Karpas-422 (cell line): ENCODE data around the gene KRI1. TPM values are rescaled to one million over a fixed set of nuclear protein-coding genes. Genes with fewer than 3 reads are reported as not detected.
A peak's percentile ranks its signal among the peaks of the same experiment; 100 is the strongest.
"Not testable (repeated sequence)": the region's sequence is repeated elsewhere in the genome, so short reads cannot be mapped to it uniquely, and the experiment has no call there.

Experiments used
- DNase-seq: peaks from one replicate; pipeline ENCODE4 v3.0.0-alpha.2; 2015
- H2AFZ ChIP-seq: fragments of 200-600 bp; sonication (generic); 2 replicates; pipeline ENCODE4 v1.6.1; 2014; ENCODE audit warnings: antibody characterized with exemption, low read length, mixed read lengths
- H3K27ac ChIP-seq: fragments of 200-600 bp; sonication (generic); 2 replicates; pipeline ENCODE4 v1.5.1; 2014; ENCODE audit warnings: mild to moderate bottlenecking, low read length, moderate library complexity
- H3K27me3 ChIP-seq: fragments of 200-600 bp; sonication (generic); 2 replicates; pipeline ENCODE4 v1.6.1; 2014; ENCODE audit warnings: low read length, mixed read lengths
- H3K36me3 ChIP-seq: fragments of 200-600 bp; sonication (generic); 2 replicates; pipeline ENCODE4 v1.6.1; 2014; ENCODE audit warnings: low read length, mixed read lengths; ENCODE audit not compliant: insufficient read depth
- H3K4me1 ChIP-seq: fragments of 200-600 bp; sonication (generic); 2 replicates; pipeline ENCODE4 v1.6.1; 2014; ENCODE audit warnings: mild to moderate bottlenecking, low read length, mixed read lengths
- H3K4me2 ChIP-seq: fragments of 200-600 bp; sonication (generic); 2 replicates; pipeline ENCODE4 v1.6.1; 2014; ENCODE audit warnings: low read length, low read depth, mild to moderate bottlenecking; ENCODE audit not compliant: poor library complexity, severe bottlenecking
- H3K4me3 ChIP-seq: fragments of 200-600 bp; sonication (generic); 2 replicates; pipeline ENCODE4 v1.5.1; 2014; ENCODE audit warnings: mild to moderate bottlenecking, antibody characterized with exemption, low read length, mixed read lengths
- H3K79me2 ChIP-seq: fragments of 200-600 bp; sonication (generic); 2 replicates; pipeline ENCODE4 v1.6.1; 2014; ENCODE audit warnings: mild to moderate bottlenecking, low read length, mixed read lengths
- H3K9ac ChIP-seq: fragments of 200-600 bp; sonication (generic); 2 replicates; pipeline ENCODE4 v1.6.0; 2014; ENCODE audit warnings: low read length
- H3K9me2 ChIP-seq: fragments of 200-600 bp; sonication (generic), shearing (Covaris generic); replicated peaks from 2 replicates; pipeline ENCODE4 v1.6.0; 2014; ENCODE audit warnings: mild to moderate bottlenecking, low read length, moderate library complexity; ENCODE audit not compliant: insufficient read depth
- H3K9me3 ChIP-seq: fragments of 300-700, 200-600 bp; sonication (generic); 2 replicates; pipeline ENCODE4 v1.6.1; 2014; ENCODE audit warnings: low read length, mixed read lengths
- H4K20me1 ChIP-seq: fragments of 200-600 bp; sonication (generic); 2 replicates; pipeline ENCODE4 v1.6.1; 2014; ENCODE audit warnings: mild to moderate bottlenecking, antibody characterized with exemption, low read length, low read depth; ENCODE audit not compliant: insufficient read depth
- total RNA-seq: library from RNA; depleted of rRNA; stranded (reverse); fragments of >200 nt; shearing (Covaris generic); gene quantifications from 2 replicates; pipeline ENCODE4 v1.2.3, GENCODE V29; 2014; ENCODE audit warnings: low replicate concordance

The KRI1 gene
- total RNA-seq, 1 experiment from 2014 or later = 30.0 TPM

DNA sequence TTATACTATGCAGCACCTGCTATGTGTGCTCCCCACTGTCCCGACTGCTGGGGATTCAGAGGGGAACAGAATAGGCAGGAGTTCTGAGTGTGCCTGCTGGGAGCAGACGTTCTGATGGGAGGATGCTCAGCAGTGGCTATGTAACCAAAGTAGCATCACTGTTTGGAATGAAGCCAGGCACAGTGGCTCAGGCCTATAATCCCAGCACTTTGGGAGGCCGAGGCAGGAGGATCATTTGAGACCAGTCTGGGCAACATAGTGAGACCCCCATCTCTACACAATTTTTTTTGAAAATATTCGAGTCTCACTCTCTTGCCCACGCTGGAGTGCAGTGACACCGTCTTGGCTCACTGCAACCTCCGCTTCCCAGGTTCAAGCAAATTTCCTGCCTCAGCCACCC is 16.1 kb downstream of the KRI1 start:
- no peak overlapping the region for H3K9ac ChIP-seq
- H3K27ac ChIP-seq = no peak overlapping the region
- peaks cover 6% of the 10 kb centered on the region for H3K79me2 ChIP-seq
- H2AFZ ChIP-seq = no peak overlapping the region
- peak; percentile 37 for DNase-seq
- no peaks in the 10 kb centered on the region for H3K27me3 ChIP-seq
- H3K4me2 ChIP-seq = no peak overlapping the region
- H3K4me1 ChIP-seq = peaks cover 3% of the 10 kb centered on the region
- H4K20me1 ChIP-seq = no peaks in the 10 kb centered on the region
- H3K9me3 ChIP-seq = no peaks in the 10 kb centered on the region
- H3K36me3 ChIP-seq = peaks cover 25% of the 10 kb centered on the region
- H3K4me3 ChIP-seq = no peak overlapping the region
- H3K9me2 ChIP-seq = no peaks in the 10 kb centered on the region

- Histone ChIP-seq H3K4me1 (peaks cover 7% of the 10 kb centered on the region), H3K27me3 (no peaks in the 10 kb centered on the region), H3K79me2 (peaks cover 15% of the 10 kb centered on the region), H3K9ac (no peak overlapping the region), H3K9me2 (no peaks in the 10 kb centered on the region), H3K36me3 (peaks cover 20% of the 10 kb centered on the region), H3K4me2 (no peak overlapping the region), H3K27ac (no peak overlapping the region), H3K4me3 (no peak overlapping the region), H4K20me1 (no peaks in the 10 kb centered on the region), H2AFZ (no peak overlapping the region), H3K9me3 (no peaks in the 10 kb centered on the region)
- peak; percentile 10 for DNase-seq
These were observed 17.0 kb downstream of the KRI1 start for GRCh38 chr19:10548746-10549276.

DNA sequence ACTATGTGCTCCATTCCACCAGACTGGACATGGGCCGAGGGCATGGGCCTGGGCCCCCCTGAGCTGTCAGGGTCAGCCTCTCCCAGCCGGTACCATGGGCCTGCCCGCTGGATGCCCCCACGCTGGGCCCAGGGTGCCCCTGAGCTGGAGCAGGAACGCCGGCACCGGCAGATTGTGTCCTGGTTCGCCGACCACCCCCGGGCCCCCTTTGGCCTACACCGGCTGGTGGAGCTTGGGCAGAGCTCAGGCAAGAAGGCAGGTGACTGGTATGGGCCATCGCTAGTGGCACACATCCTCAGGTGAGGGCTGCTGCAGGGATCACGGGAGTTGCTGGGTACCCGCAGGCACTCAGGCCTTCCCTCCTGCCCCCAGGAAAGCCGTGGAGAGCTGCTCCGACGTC is 19.0 kb downstream of the KRI1 start:
- Histone ChIP-seq H3K4me1 (peaks cover 19% of the 10 kb centered on the region), H4K20me1 (no peaks in the 10 kb centered on the region), H2AFZ (no peak overlapping the region), H3K9ac (no peak overlapping the region), H3K9me2 (no peaks in the 10 kb centered on the region), H3K4me2 (no peak overlapping the region), H3K79me2 (peaks cover 15% of the 10 kb centered on the region), H3K4me3 (no peak overlapping the region), H3K27me3 (no peaks in the 10 kb centered on the region), H3K9me3 (no peaks in the 10 kb centered on the region), H3K27ac (no peak overlapping the region), H3K36me3 (peaks cover 10% of the 10 kb centered on the region; the same call in 1 of the 2 replicates)
- DNase-seq = no peak

GRCh38 chr19:10544753-10545251 is 21.0 kb downstream of the KRI1 start:
- H3K36me3 ChIP-seq = peaks cover 10% of the 10 kb centered on the region; the same call in 1 of the 2 replicates
- no peak overlapping the region for H2AFZ ChIP-seq
- DNase-seq = peak; percentile 27
- H3K79me2 ChIP-seq = peaks cover 15% of the 10 kb centered on the region
- H3K4me1 ChIP-seq = peaks cover 19% of the 10 kb centered on the region
- H3K4me3 ChIP-seq = peak overlapping the region; percentile 83
- H4K20me1 ChIP-seq = no peaks in the 10 kb centered on the region
- H3K27ac ChIP-seq = no peak overlapping the region
- H3K4me2 ChIP-seq = peak overlapping the region; percentile 67
- no peaks in the 10 kb centered on the region for H3K9me3 ChIP-seq
- H3K27me3 ChIP-seq = no peaks in the 10 kb centered on the region
- no peaks in the 10 kb centered on the region for H3K9me2 ChIP-seq
- H3K9ac ChIP-seq = peak overlapping the region; percentile 87

GRCh38 chr19:10544242-10544752 is 21.5 kb downstream of the KRI1 start:
- H3K4me1 ChIP-seq = peaks cover 19% of the 10 kb centered on the region
- no peaks in the 10 kb centered on the region for H3K9me2 ChIP-seq
- H3K36me3 ChIP-seq = peaks cover 10% of the 10 kb centered on the region; the same call in 1 of the 2 replicates
- peak overlapping the region; percentile 83 for H3K4me3 ChIP-seq
- no peaks in the 10 kb centered on the region for H3K27me3 ChIP-seq
- H2AFZ ChIP-seq = peak overlapping the region; percentile 21
- no peak overlapping the region for H3K27ac ChIP-seq
- no peaks in the 10 kb centered on the region for H4K20me1 ChIP-seq
- peak overlapping the region; percentile 67 for H3K4me2 ChIP-seq
- H3K9me3 ChIP-seq = no peaks in the 10 kb centered on the region
- peak overlapping the region; percentile 87 for H3K9ac ChIP-seq
- H3K79me2 ChIP-seq = peaks cover 15% of the 10 kb centered on the region
- peak; percentile 66 for DNase-seq

GRCh38 chr19:10543420-10544241 is 22.2 kb downstream of the KRI1 start, which contains the start of gene ATG4D:
Gene ATG4D, plus strand, starts transcription at chr19:10543904. Its CDS starts 187 bp downstream, at chr19:10544091.
- peaks cover 19% of the 10 kb centered on the region for H3K4me1 ChIP-seq
- H3K79me2 ChIP-seq = peaks cover 15% of the 10 kb centered on the region
- H2AFZ ChIP-seq = peak within 1 kb of the TSS; percentile 21
- peak within 1 kb of the TSS; percentile 67 for H3K4me2 ChIP-seq
- peak within 1 kb of the TSS; percentile 87 for H3K9ac ChIP-seq
- DNase-seq = peak; percentile 92
- H4K20me1 ChIP-seq = no peaks in the 10 kb centered on the region
- H3K9me2 ChIP-seq = no peaks in the 10 kb centered on the region
- no peaks in the 10 kb centered on the region for H3K27me3 ChIP-seq
- H3K36me3 ChIP-seq = peaks cover 6% of the 10 kb centered on the region; the same call in 1 of the 2 replicates
- H3K4me3 ChIP-seq = peak within 1 kb of the TSS; percentile 83
- H3K27ac ChIP-seq = no peak within 1 kb of the TSS
- no peaks in the 10 kb centered on the region for H3K9me3 ChIP-seq

GRCh38 chr19:10543059-10543419 is 22.8 kb downstream of the KRI1 start:
- Histone ChIP-seq H3K79me2 (peaks cover 15% of the 10 kb centered on the region), H3K27ac (no peak overlapping the region), H3K9me2 (no peaks in the 10 kb centered on the region), H3K9ac (peak overlapping the region; percentile 87; the same call in 1 of the 2 replicates), H3K9me3 (no peaks in the 10 kb centered on the region), H3K4me1 (peaks cover 19% of the 10 kb centered on the region), H3K27me3 (no peaks in the 10 kb centered on the region), H3K4me3 (peak overlapping the region; percentile 83; the same call in 1 of the 2 replicates), H2AFZ (no peak overlapping the region), H3K36me3 (0 out of 2 replicates have a peak, but pooled peaks cover 3% of the 10 kb centered on the region), H4K20me1 (no peaks in the 10 kb centered on the region), H3K4me2 (peak overlapping the region; percentile 67)
- no peak for DNase-seq

- H3K4me1 ChIP-seq = peaks cover 12% of the 10 kb centered on the region
- H3K9me3 ChIP-seq, H2AFZ ChIP-seq, H3K4me2 ChIP-seq, H3K79me2 ChIP-seq, H3K9me2 ChIP-seq, H4K20me1 ChIP-seq, H3K4me3 ChIP-seq, H3K27ac ChIP-seq, H3K9ac ChIP-seq, H3K27me3 ChIP-seq, H3K36me3 ChIP-seq: not testable (repeated sequence)
- DNase-seq = peak; percentile 31
These were observed 26.8 kb downstream of the KRI1 start for GRCh38 chr19:10539016-10539415.
